A673 (cell line): Measurements from ENCODE around the gene DAB1.

Experiments used
- CTCF ChIP-seq: fragments of 300-800, 200-600 bp; sonication (generic); conservative IDR thresholded peaks from 2 replicates; pipeline ENCODE4 v1.5.1; 2017; ENCODE audit warnings: low read depth, mild to moderate bottlenecking, antibody characterized with exemption, low read length, moderate library complexity, mixed read lengths
- EZH2 ChIP-seq: fragments of 200-600 bp; sonication (generic); IDR thresholded peaks from 2 replicates; pipeline ENCODE4 v1.6.1; 2017; ENCODE audit warnings: borderline replicate concordance, low read depth, mild to moderate bottlenecking, mixed read lengths, antibody characterized with exemption, low read length; ENCODE audit not compliant: poor library complexity, severe bottlenecking

DNA sequence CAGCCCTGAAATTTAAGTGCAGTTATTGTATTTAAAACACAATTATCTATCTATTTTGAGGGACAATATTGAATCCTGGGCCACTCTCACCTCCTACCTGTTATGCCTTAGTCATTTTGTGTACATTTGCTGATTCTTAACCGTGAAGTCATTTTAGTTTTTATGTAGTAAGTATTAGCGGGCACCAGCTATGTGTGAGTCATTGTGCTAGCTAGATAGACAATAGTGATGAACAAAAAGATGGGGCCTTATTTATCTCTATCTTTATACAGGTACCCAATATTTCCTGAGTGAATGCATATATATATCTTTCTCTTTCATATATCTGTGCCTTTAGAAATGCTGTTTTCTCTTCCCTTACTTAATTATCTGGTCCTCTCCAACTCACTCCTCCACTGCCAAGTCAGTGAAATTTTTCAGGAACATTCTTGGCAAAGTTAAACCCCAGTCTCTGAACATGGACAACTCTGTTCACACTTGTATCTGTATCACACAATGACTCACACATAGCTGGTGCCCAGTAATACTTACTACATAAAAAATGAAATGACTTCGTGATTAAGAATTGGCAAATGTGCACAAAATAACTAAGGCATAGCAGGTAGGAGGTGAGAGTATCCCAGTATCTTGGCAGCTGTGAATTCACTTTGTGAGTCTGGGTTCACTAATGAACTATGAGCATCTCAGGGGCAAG is 292.0 kb downstream of the DAB1 start:
- TF ChIP-seq CTCF: no peak
- TF ChIP-seq EZH2: no peak
